Stimulated activated CD4-positive, alpha-beta T cell treated with anti-CD3 and anti-CD28 coated beads, Interleukin-4, amount 100 ng/mL, for 4 hours (primary cell): ENCODE measurements around the gene GPR39.

Source experiments
- DNase-seq, 2 experiments: peaks; one replicate each; pipeline ENCODE4 v3.0.0-alpha.2; 2020

GPR39 gene

GRCh38 chr2:132573444-132574007 is 156.9 kb downstream of the GPR39 start:
- no peak for DNase-seq

- no peak for DNase-seq
These were observed 161.1 kb downstream of the GPR39 start for GRCh38 chr2:132577686-132578085.

- no peak for DNase-seq
These were observed 165.0 kb downstream of the GPR39 start for GRCh38 chr2:132581591-132581990.

- no peak for DNase-seq
These were observed 165.6 kb downstream of the GPR39 start for GRCh38 chr2:132581991-132582738.

- DNase-seq = no peak
These were observed 167.2 kb downstream of the GPR39 start for GRCh38 chr2:132583666-132584360.

GRCh38 chr2:132584976-132585817 is 168.6 kb downstream of the GPR39 start:
- no peak for DNase-seq

GRCh38 chr2:132586101-132586511 is 169.5 kb downstream of the GPR39 start:
- no peak for DNase-seq

GRCh38 chr2:132586835-132587234 is 170.2 kb downstream of the GPR39 start:
- no peak for DNase-seq

GRCh38 chr2:132588576-132588975 is 172.0 kb downstream of the GPR39 start:
- DNase-seq = no peak

GRCh38 chr2:132589111-132589830 is 172.7 kb downstream of the GPR39 start:
- no peak for DNase-seq

- no peak for DNase-seq
These were observed 173.4 kb downstream of the GPR39 start for GRCh38 chr2:132589966-132590365.

GRCh38 chr2:132593171-132593570 is 176.6 kb downstream of the GPR39 start:
- no peak for DNase-seq

GRCh38 chr2:132595186-132595585 is 178.6 kb downstream of the GPR39 start:
- DNase-seq = no peak

- DNase-seq = no peak
These were observed 179.1 kb downstream of the GPR39 start for GRCh38 chr2:132595693-132596092.

GRCh38 chr2:132597166-132597565 is 180.6 kb downstream of the GPR39 start:
- DNase-seq = no peak

- no peak for DNase-seq
These were observed 181.2 kb downstream of the GPR39 start for GRCh38 chr2:132597831-132598230.

GRCh38 chr2:132598536-132598935 is 181.9 kb downstream of the GPR39 start:
- no peak for DNase-seq

- no peak for DNase-seq
These were observed 183.0 kb downstream of the GPR39 start for GRCh38 chr2:132599556-132599955.

GRCh38 chr2:132604561-132604960 is 188.0 kb downstream of the GPR39 start:
- DNase-seq = no peak

GRCh38 chr2:132605236-132606180 is 188.9 kb downstream of the GPR39 start:
- no peak for DNase-seq

GRCh38 chr2:132606649-132607048 is 190.0 kb downstream of the GPR39 start:
- no peak for DNase-seq
